Stimulated activated memory B cell treated with anti-CD40 and anti-IgM and Interleukin-4, amounts not matched to agents 10 μg/mL and 1 μg/mL and 100 μg/mL, for 72 hours (primary cell): ENCODE data around the gene KRT2.

ENCODE experiments used
- ATAC-seq: fragments of 150-1000 bp; cut with Tn5 transposase; 2 replicates; pipeline ENCODE4 v1.10.0; 2021
- H3K27ac Mint-ChIP-seq: one replicate; pipeline ENCODE4 v1.8.0; 2022; ENCODE audit warnings: mild to moderate bottlenecking, mixed read lengths
- H3K27me3 Mint-ChIP-seq: one replicate; pipeline ENCODE4 v1.8.0; 2022; ENCODE audit warnings: mixed read lengths
- H3K36me3 Mint-ChIP-seq: one replicate; pipeline ENCODE4 v1.8.0; 2022; ENCODE audit warnings: mixed read lengths
- H3K4me1 Mint-ChIP-seq: one replicate; pipeline ENCODE4 v1.8.0; 2022; ENCODE audit warnings: mixed read lengths
- H3K4me3 Mint-ChIP-seq: one replicate; pipeline ENCODE4 v1.8.0; 2022; ENCODE audit warnings: mild to moderate bottlenecking, moderate library complexity, mixed read lengths
- H3K9me3 Mint-ChIP-seq: one replicate; pipeline ENCODE4 v1.8.0; 2022; ENCODE audit warnings: mixed read lengths

Gene KRT2

DNA sequence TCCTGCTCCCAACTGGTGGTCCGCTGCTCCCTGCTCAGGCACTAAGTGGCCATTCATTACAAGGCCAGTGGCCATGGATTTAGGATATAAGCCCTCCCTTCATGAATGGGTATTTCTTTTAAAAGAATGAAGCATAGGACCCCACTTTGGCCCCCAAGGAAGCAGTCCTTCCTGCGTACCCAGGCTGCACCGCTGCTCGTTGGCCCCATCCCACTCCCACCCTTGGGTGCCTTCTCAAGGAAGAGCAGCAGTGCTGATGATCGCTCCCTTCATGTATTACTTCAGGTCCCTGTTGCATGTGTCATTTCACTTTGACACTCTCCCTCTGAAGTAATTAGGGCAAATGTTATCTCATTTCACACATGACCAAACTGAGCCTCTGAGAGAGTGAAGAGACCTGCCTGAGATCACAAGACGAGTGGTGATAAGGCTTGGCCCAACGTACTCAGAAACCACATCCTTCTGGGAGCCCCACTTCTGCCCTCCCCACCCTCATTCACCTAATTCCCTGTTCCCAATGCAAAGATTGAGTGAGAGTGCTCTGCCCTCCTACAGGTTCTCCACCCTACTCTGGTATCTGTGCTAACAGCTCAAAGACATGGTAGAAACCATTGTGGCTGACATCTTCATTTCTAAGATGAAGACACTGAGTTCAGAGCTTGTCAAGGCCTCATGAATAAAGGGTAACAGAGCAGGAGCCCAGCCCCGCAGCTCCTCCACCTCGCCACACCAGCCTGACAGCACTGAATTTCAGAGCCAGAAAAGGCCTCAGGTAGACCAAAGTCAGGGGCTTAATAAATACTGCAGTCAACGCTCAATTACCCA, 10.3 kb upstream of the KRT2 start:
- Mint-ChIP-seq H3K9me3 (no peaks in the 10 kb centered on the region), H3K36me3 (no peaks in the 10 kb centered on the region), H3K27ac (no peak overlapping the region), H3K27me3 (peaks cover 43% of the 10 kb centered on the region), H3K4me3 (no peak overlapping the region), H3K4me1 (no peaks in the 10 kb centered on the region)
- ATAC-seq, result no peak

- Mint-ChIP-seq H3K4me3 (no peak overlapping the region), H3K9me3 (no peaks in the 10 kb centered on the region), H3K27me3 (peaks cover 45% of the 10 kb centered on the region), H3K27ac (no peak overlapping the region), H3K36me3 (no peaks in the 10 kb centered on the region), H3K4me1 (no peaks in the 10 kb centered on the region)
- no peak for ATAC-seq
These were observed 9.7 kb upstream of the KRT2 start for GRCh38 chr12:52661668-52662067.

GRCh38 chr12:52660934-52661499, 9.0 kb upstream of the KRT2 start:
- ATAC-seq, result no peak
- H3K27ac Mint-ChIP-seq, result no peak overlapping the region

DNA sequence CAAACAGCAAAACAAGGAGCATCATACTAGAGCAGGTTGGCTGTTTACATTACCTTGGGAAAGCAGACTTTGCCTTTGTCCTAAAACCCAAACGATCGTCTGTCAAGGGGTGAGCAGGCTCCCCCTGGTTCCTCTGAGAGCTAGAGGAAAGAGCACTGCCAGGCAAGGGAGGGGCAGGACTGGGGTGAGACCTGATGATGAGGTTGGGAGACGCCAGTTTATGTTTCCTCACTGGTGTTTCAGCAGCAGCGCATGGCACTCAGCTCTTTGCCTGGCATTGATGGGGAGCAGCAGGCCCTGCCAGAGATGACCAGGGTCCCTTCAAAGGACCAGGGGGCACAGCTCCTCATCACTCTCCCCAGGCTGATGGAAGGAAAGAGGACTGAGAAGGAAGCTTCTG, 7.9 kb upstream of the KRT2 start:
- peaks cover 57% of the 10 kb centered on the region for H3K27me3 Mint-ChIP-seq
- no peak overlapping the region for H3K4me3 Mint-ChIP-seq

More at GRCh38 chr12:52660934-52661499, 9.0 kb upstream of the KRT2 start:
- Mint-ChIP-seq H3K4me1 (no peaks in the 10 kb centered on the region), H3K27me3 (peaks cover 47% of the 10 kb centered on the region), H3K4me3 (no peak overlapping the region), H3K36me3 (no peaks in the 10 kb centered on the region), H3K9me3 (no peaks in the 10 kb centered on the region)

GRCh38 chr12:52659395-52659794, 7.4 kb upstream of the KRT2 start:
- no peak overlapping the region for H3K4me3 Mint-ChIP-seq
- H3K9me3 Mint-ChIP-seq, result no peaks in the 10 kb centered on the region
- H3K27me3 Mint-ChIP-seq, result peaks cover 63% of the 10 kb centered on the region
- no peaks in the 10 kb centered on the region for H3K36me3 Mint-ChIP-seq
- H3K27ac Mint-ChIP-seq, result no peak overlapping the region
- H3K4me1 Mint-ChIP-seq, result no peaks in the 10 kb centered on the region
- ATAC-seq, result peak; percentile 32

More for the DNA sequence above, 7.9 kb upstream of the KRT2 start:
- Mint-ChIP-seq H3K4me1 (no peaks in the 10 kb centered on the region), H3K27ac (no peak overlapping the region), H3K36me3 (no peaks in the 10 kb centered on the region), H3K9me3 (no peaks in the 10 kb centered on the region)
- ATAC-seq, result no peak

DNA sequence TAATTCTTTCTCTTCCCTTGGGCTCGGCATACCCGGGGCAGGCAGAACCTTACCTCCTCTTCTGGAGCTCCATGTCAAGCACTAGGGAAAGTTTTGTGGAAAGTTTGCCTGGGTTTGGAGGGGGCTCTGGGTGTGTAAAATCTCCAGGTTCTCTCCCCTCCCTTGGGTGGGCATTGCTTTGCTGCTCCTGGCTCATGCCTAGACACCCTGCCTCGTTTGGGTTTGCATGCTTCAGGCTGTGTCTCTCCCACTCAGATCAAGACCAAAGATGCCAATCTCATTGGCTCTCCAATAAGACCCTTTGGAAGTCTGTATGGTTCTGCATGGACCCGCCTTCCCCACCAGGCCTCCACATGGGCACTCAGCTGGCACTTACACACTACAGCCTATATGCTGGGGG, 6.2 kb upstream of the KRT2 start:
- ATAC-seq, result no peak
- H3K9me3 Mint-ChIP-seq, result no peaks in the 10 kb centered on the region
- peaks cover 54% of the 10 kb centered on the region for H3K27me3 Mint-ChIP-seq
- no peaks in the 10 kb centered on the region for H3K36me3 Mint-ChIP-seq
- H3K4me1 Mint-ChIP-seq, result no peaks in the 10 kb centered on the region
- H3K4me3 Mint-ChIP-seq, result no peak overlapping the region
- H3K27ac Mint-ChIP-seq, result no peak overlapping the region

GRCh38 chr12:52657250-52657902, 5.4 kb upstream of the KRT2 start:
- Mint-ChIP-seq H3K4me3 (no peak overlapping the region), H3K4me1 (no peaks in the 10 kb centered on the region), H3K27ac (no peak overlapping the region), H3K27me3 (peaks cover 54% of the 10 kb centered on the region), H3K36me3 (no peaks in the 10 kb centered on the region), H3K9me3 (no peaks in the 10 kb centered on the region)
- ATAC-seq, result no peak

GRCh38 chr12:52656616-52657015, 4.6 kb upstream of the KRT2 start:
- Mint-ChIP-seq H3K27ac (no peak overlapping the region), H3K27me3 (peaks cover 54% of the 10 kb centered on the region), H3K4me1 (no peaks in the 10 kb centered on the region), H3K4me3 (no peak overlapping the region), H3K36me3 (no peaks in the 10 kb centered on the region), H3K9me3 (no peaks in the 10 kb centered on the region)
- no peak for ATAC-seq

DNA sequence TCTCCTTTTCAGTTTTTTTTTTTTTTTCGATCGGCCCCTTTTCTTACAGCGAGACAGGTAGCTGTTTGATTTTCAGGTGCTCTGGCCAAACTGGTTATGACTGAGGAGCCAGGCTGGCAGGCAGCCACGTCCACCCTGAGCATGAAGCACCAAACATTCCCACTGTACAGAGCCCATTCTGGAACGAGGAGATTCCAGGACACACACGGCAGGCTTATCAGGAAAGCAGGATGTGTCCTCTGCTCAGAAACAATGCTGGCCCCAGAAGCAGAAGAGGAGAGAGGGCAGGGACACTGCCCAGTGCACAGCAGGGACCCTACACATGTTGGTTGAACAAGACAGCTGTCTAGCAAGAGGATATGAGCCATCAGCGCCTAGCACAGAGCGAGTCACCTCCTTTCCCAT, 3.7 kb upstream of the KRT2 start:
- Mint-ChIP-seq H3K27me3 (peaks cover 54% of the 10 kb centered on the region), H3K36me3 (no peaks in the 10 kb centered on the region), H3K27ac (no peak overlapping the region), H3K9me3 (no peaks in the 10 kb centered on the region), H3K4me1 (no peaks in the 10 kb centered on the region), H3K4me3 (no peak overlapping the region)
- ATAC-seq, result no peak

DNA sequence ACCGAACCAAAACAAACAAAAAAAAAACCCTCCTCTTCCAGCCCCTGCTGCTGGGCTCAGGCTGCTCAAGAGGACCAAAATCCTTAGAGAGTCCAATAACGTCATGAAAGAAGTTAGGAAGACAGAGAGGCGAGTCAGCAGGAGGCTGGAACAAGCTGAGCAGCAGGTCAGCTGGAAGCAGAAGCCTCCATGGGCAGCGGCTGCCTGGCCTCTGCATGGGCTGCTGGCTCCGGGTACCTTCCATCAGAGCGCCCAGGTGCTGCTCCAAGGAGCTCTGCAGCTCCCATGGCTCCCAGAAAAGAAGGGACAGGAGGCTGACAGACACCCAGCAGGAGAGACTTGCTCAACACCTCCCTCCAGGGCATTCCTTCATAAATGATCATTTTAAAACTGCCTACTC, 3.2 kb upstream of the KRT2 start:
- no peaks in the 10 kb centered on the region for H3K36me3 Mint-ChIP-seq

DNA sequence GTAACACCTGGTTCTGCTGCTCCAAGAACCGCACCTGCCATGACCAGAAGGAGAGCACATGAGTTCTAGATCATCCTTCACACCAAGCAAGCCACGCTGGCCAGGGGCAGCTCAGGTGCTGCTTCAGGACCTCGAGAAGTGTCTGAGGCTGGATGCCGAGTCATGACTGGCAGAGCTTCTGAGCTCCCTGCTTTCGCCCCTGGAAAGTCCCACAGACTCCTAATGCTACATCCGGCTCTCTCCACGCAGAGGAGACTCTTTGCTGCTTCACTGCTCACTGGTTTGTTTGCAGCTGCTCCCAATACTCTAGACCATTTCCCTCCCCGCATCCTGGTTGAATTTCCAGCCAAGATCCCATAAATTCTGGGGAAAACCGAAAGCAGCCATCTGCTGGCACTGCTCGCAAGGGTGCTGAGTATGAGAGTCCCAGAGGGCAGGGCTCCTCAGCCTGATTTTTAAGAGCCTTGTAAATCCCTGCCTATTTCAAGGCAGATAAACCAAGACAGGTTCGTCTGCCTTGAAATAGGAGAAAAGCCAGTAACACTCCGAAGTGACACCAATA, 1.4 kb downstream of the KRT2 start:
- H3K9me3 Mint-ChIP-seq, result no peaks in the 10 kb centered on the region
- H3K4me3 Mint-ChIP-seq, result no peak overlapping the region
- peaks cover 22% of the 10 kb centered on the region for H3K27me3 Mint-ChIP-seq
- H3K4me1 Mint-ChIP-seq, result no peaks in the 10 kb centered on the region
- no peaks in the 10 kb centered on the region for H3K36me3 Mint-ChIP-seq
- no peak for ATAC-seq
- no peak overlapping the region for H3K27ac Mint-ChIP-seq

More for the DNA sequence above, 3.2 kb upstream of the KRT2 start:
- no peak overlapping the region for H3K4me3 Mint-ChIP-seq
- H3K27me3 Mint-ChIP-seq, result peaks cover 54% of the 10 kb centered on the region
- ATAC-seq, result no peak
- H3K9me3 Mint-ChIP-seq, result no peaks in the 10 kb centered on the region
- no peak overlapping the region for H3K27ac Mint-ChIP-seq
- no peaks in the 10 kb centered on the region for H3K4me1 Mint-ChIP-seq

GRCh38 chr12:52649066-52649465, 2.9 kb downstream of the KRT2 start:
- no peaks in the 10 kb centered on the region for H3K36me3 Mint-ChIP-seq
- H3K4me3 Mint-ChIP-seq, result no peak overlapping the region
- H3K9me3 Mint-ChIP-seq, result no peaks in the 10 kb centered on the region
- H3K27me3 Mint-ChIP-seq, result peaks cover 20% of the 10 kb centered on the region
- no peak for ATAC-seq
- no peaks in the 10 kb centered on the region for H3K4me1 Mint-ChIP-seq
- no peak overlapping the region for H3K27ac Mint-ChIP-seq

DNA sequence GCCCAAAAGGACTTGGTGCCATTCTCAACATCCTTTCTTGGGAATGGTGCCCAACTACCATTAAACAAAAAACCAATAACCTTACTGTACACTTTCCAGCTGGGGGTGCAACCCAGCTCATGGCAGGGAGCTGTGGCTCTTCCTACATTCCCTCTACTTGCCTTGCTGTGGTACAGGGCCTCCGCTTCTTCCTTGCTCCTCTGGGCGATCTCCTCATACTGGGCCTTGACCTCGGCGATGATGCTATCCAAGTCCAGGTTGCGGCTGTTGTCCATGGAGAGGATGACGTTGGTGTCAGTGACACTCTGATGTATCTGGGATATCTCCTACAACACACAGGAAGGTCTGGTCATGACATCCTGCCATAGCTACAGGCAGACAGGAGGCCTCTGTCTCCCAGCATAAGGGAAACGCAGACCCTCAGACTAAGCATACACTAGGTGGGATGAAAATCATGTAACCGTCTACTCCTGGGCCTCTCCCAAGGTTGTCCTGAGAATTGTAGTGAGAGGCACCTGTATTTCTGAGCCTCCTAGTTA, 3.9 kb downstream of the KRT2 start:
- no peak for ATAC-seq
- Mint-ChIP-seq H3K9me3 (no peaks in the 10 kb centered on the region), H3K27me3 (peaks cover 27% of the 10 kb centered on the region), H3K27ac (no peak overlapping the region), H3K4me3 (no peak overlapping the region), H3K4me1 (no peaks in the 10 kb centered on the region), H3K36me3 (no peaks in the 10 kb centered on the region)

DNA sequence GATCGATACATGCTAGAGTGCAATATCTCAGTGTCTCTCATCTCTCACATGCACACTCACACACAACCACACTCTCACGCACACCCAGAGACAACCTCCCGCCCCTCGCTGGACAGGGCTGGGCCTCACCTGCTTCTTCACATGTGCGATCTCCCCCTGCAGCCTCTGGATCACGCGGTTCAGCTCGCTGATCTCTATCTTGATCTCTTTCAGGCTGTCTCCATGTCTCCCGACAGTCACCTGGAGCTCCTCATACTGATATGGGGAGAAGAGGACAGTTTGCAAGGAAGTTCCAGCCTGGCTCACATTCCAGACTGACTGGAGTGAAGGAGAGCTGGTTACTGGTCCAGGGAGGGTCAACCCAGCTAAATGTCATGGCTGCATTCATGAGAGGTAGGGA, 4.4 kb downstream of the KRT2 start:
- no peak for ATAC-seq
- Mint-ChIP-seq H3K9me3 (no peaks in the 10 kb centered on the region), H3K27ac (no peak overlapping the region), H3K4me3 (no peak overlapping the region), H3K27me3 (peaks cover 29% of the 10 kb centered on the region), H3K4me1 (no peaks in the 10 kb centered on the region), H3K36me3 (no peaks in the 10 kb centered on the region)

- no peaks in the 10 kb centered on the region for H3K9me3 Mint-ChIP-seq
- no peak overlapping the region for H3K4me3 Mint-ChIP-seq
- H3K27me3 Mint-ChIP-seq, result peaks cover 36% of the 10 kb centered on the region
- no peak for ATAC-seq
- H3K27ac Mint-ChIP-seq, result no peak overlapping the region
- H3K4me1 Mint-ChIP-seq, result no peaks in the 10 kb centered on the region
- no peaks in the 10 kb centered on the region for H3K36me3 Mint-ChIP-seq
These were observed 5.4 kb downstream of the KRT2 start for GRCh38 chr12:52646613-52647012.
